Activated gamma-delta T cell treated with anti-CD3 and anti-CD28 coated beads, Interleukin-2, amount 50 U/mL, for 16 hours (primary cell): ENCODE results near the gene RBM20.

ENCODE experiments used
- DNase-seq: peaks from one replicate; pipeline ENCODE4 v3.0.0-alpha.2; 2020; ENCODE audit warnings: low read depth

The RBM20 gene

DNA sequence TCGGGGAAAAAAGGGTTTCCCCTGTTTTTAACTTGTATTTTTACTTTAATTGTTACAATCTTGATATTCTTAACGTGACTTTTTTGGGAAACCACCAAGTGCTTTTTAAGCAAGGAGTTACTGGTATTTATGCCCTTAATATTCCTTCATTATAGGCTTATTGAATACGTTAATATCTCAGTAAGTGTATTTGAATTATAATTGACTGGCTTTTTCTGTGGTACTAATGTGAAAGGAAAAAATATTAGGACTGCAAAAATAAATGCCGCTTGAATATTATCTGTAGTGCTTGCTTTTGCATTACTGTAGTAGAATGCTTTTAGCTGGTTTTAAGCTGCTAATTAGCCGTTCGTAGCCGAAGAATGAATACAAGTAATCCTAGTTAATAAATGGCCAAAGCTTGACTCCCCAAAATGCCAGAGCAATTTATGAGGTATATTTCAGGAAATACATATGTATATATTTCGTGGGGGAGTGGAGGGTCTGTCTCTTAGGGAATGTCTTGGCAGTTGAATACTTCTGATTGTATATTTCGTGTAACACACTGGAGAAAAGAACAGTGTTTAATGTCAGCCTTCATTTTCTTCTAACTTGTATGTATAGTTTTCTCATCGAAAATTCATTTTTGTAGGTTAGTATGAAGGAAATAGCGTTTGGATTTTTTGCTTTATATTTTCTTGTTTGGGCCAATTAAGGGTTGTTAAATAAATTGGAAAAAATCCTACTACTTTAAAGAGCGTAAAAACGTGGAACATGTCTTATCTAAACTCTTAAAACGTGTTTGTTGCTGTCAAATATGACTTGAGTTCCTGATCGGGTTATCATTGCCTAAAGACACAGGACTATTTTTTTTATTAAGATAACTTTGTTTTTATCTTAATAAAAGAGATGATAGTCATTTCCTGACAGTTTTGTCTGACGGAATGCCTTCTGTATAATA lies 229.1 kb downstream of the RBM20 start:
- DNase-seq: no peak

GRCh38 chr10:110873951-110874350 lies 229.8 kb downstream of the RBM20 start:
- DNase-seq: no peak

DNA sequence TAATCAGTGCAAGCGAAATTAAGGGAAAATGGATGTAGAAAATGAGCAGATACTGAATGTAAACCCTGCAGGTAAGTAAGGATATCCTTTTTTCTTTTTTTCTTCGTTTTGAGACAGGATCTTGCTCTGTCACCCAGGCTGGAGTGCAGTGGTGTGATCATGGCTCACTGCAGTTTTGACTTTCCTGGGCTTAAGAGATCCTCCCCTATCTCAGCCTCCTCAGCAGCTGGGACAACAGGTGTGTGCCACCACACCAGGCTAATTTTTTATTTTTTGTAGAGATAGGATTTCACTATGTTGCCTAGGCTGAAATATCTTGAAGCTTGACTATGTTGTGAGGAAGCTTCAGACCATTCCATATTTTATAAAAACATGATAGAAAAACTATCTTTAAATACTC lies 231.9 kb downstream of the RBM20 start:
- DNase-seq: no peak

DNA sequence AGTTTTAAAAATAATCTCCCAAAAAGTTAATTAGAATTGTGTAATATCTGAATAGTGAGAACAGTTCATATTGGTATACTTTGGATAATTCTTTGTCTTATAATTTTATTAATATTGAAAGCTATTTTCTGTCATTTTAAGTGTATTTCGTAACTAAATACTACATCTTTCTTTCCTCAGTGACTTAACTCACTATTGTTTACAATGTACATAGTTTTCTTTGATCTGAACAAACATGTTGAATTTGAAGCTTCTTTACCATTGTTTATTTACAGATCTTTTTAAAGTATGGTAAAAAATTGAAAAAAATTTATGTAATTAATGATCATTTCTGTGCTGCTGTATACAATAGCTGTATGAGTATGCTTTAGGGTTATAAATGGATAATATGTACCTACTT lies 232.7 kb downstream of the RBM20 start:
- no peak for DNase-seq

- DNase-seq: no peak
These were observed 235.9 kb downstream of the RBM20 start for GRCh38 chr10:110880012-110880411.

- no peak for DNase-seq
These were observed 237.1 kb downstream of the RBM20 start for GRCh38 chr10:110881247-110881646.

GRCh38 chr10:110881905-110882304 lies 237.8 kb downstream of the RBM20 start:
- DNase-seq: no peak

- no peak for DNase-seq
These were observed 239.8 kb downstream of the RBM20 start for GRCh38 chr10:110883924-110884323.

- DNase-seq: no peak
These were observed 242.0 kb downstream of the RBM20 start for GRCh38 chr10:110885932-110886674.

DNA sequence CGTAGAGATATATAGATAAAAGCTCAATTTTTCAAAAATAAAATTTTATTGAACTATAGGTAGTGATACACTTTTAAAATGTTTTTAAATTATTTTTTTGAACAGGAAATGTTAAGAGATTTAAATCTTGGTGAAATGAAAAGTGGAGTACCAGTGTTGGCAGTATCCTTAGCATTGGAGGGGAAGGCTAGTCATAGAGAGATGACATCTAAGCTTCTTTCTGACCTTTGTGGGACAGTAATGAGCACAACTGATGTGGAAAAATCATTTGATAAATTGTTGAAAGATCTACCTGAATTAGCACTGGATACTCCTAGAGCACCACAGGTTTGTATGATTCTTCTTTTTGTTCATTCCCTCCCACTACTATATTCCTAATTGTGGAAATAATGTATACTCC lies 243.4 kb downstream of the RBM20 start:
- DNase-seq: no peak
